Breast epithelium (tissue), 4 donors: Measurements from ENCODE around the gene ZNFX1. TPM values are rescaled to one million over a fixed set of nuclear protein-coding genes. Genes with fewer than 3 reads are reported as not detected.

ENCODE experiments used
- DNase-seq, 2 donors: peaks; one replicate each; pipeline ENCODE4 v3.0.0-alpha.2; 2019; ENCODE audit warnings: low spot score in 2 of 2
- H3K27ac ChIP-seq, 2 donors: fragments of 200-600 bp; sonication (generic) in 1 of 2; one replicate each; pipeline ENCODE4 v1.5.1; 2016 to 2019; ENCODE audit warnings: mild to moderate bottlenecking in 1 of 2
- H3K27me3 ChIP-seq, 2 donors: fragments of 200-600 bp; sonication (generic) in 1 of 2; one replicate each; pipeline versions ENCODE4 v1.5.1 to v1.6.0; 2017 to 2019; ENCODE audit warnings: control low read depth in 1 of 2, mild to moderate bottlenecking in 1 of 2
- H3K36me3 ChIP-seq: fragments of 200-600 bp; one replicate; pipeline ENCODE4 v1.5.1; 2019
- H3K4me1 ChIP-seq, 2 donors: fragments of 200-600 bp; sonication (generic); one replicate each; pipeline ENCODE4 v1.5.1; 2016 to 2019; ENCODE audit warnings: control low read depth in 1 of 2
- H3K4me3 ChIP-seq, 3 donors: fragments of 200-600 bp; sonication (generic); 1 replicate in 2 of 3; 2 replicates in 1 of 3; pipeline ENCODE4 v1.5.1; 2016 to 2019; ENCODE audit warnings: mild to moderate bottlenecking in 3 of 3, moderate library complexity in 2 of 3
- H3K9me3 ChIP-seq, 2 donors: fragments of 200-600 bp; sonication (generic) in 1 of 2; one replicate each; pipeline ENCODE4 v1.5.1; 2016 to 2019; ENCODE audit warnings: control low read depth in 1 of 2
- POLR2A ChIP-seq: fragments of 450-650 bp; IDR thresholded peaks from one replicate; pipeline ENCODE4 v1.6.1; 2016; ENCODE audit warnings: antibody characterized with exemption, mild to moderate bottlenecking, moderate library complexity
- POLR2AphosphoS5 ChIP-seq, 3 donors: sonication (generic); formaldehyde crosslinking; IDR thresholded peaks; one replicate each; pipeline ENCODE4 v1.6.1; 2017; ENCODE audit warnings: antibody characterized with exemption in 3 of 3
- intact Hi-C: fragments of 100-400 bp; cut with DNase I; formaldehyde crosslinking; loops from one replicate; pipeline ENCODE4 v1.15.1; 2023; ENCODE audit warnings: low total_unique reads
- total RNA-seq, 3 donors: library from RNA; depleted of rRNA; stranded (reverse); fragments of >200 nt; gene quantifications; one replicate each; pipeline ENCODE4 v1.1.0, GENCODE V29; 2016
- TF ChIP-seq, protein P1 (sequence below), 3 donors: fragments of 450-650 bp; IDR thresholded peaks; one replicate each; pipeline ENCODE4 v1.5.1; 2016 to 2017; ENCODE audit warnings: antibody characterized with exemption in 3 of 3, mild to moderate bottlenecking in 3 of 3, moderate library complexity in 3 of 3

The ZNFX1 gene
- total RNA-seq, 3 donors from 2014 or later = 36.3 to 42.1 (median 36.7) TPM

DNA sequence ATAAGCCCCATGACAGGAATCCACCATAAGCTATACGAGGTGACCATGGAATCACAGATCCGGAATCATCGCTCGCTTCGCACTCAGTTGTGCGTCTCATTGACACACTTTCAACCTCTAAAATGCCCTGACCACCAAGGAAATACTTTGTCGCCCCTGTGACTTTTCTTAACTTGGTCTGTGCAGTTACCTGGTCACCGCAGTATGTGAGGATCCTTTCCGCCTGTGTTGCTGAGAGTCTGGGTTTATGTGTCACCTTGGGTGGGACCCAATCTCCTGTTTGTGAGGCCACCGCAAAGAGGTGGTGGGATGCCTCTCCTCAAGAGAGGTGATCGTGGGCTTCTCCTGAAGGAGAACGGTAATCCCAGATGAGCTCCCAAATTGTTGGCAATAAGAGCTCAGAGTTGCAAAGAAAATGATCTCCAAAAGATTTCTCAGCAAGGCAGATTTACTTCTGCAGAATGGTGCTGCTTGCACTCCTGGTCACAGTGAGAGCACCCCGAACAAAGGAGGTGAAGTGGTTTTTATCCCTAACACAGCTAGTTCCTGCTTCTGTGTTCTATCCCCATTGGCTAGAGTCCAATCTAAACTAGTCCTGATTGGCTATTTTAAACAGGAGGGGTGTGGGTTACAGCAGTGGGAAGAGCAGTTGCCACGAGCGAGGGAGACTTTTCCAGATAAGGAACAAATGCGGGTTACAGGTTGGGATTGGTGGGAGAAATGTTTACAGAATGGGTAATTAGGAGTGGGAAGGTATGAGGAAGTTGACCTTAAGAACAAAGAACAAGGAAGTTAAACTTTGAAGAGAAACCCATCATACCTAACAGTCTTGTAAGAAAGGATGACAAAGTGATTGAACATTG, 9.1 kb upstream of the ZNFX1 start:
- no peaks in the 10 kb centered on the region for H3K27me3 ChIP-seq
- no peak for TF ChIP-seq POLR2AphosphoS5 (IDR thresholded peaks at IDR 0.05)
- no peak for TF ChIP-seq POLR2A
- TF ChIP-seq, protein P1, sequence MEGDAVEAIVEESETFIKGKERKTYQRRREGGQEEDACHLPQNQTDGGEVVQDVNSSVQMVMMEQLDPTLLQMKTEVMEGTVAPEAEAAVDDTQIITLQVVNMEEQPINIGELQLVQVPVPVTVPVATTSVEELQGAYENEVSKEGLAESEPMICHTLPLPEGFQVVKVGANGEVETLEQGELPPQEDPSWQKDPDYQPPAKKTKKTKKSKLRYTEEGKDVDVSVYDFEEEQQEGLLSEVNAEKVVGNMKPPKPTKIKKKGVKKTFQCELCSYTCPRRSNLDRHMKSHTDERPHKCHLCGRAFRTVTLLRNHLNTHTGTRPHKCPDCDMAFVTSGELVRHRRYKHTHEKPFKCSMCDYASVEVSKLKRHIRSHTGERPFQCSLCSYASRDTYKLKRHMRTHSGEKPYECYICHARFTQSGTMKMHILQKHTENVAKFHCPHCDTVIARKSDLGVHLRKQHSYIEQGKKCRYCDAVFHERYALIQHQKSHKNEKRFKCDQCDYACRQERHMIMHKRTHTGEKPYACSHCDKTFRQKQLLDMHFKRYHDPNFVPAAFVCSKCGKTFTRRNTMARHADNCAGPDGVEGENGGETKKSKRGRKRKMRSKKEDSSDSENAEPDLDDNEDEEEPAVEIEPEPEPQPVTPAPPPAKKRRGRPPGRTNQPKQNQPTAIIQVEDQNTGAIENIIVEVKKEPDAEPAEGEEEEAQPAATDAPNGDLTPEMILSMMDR (IDR thresholded peaks at IDR 0.05) = no peak
- peaks cover 38 to 64% of the 10 kb centered on the region in 2 donors for H3K9me3 ChIP-seq
- H3K4me3 ChIP-seq = peak overlapping the region in 1 of 3 donors; percentile 29
- H3K4me1 ChIP-seq = no peaks in the 10 kb centered on the region
- peaks cover 18% of the 10 kb centered on the region for H3K36me3 ChIP-seq
- DNase-seq = no peak
- peak overlapping the region; percentile 71 to 80 for H3K27ac ChIP-seq
- intact Hi-C loops = no loop called here

DNA sequence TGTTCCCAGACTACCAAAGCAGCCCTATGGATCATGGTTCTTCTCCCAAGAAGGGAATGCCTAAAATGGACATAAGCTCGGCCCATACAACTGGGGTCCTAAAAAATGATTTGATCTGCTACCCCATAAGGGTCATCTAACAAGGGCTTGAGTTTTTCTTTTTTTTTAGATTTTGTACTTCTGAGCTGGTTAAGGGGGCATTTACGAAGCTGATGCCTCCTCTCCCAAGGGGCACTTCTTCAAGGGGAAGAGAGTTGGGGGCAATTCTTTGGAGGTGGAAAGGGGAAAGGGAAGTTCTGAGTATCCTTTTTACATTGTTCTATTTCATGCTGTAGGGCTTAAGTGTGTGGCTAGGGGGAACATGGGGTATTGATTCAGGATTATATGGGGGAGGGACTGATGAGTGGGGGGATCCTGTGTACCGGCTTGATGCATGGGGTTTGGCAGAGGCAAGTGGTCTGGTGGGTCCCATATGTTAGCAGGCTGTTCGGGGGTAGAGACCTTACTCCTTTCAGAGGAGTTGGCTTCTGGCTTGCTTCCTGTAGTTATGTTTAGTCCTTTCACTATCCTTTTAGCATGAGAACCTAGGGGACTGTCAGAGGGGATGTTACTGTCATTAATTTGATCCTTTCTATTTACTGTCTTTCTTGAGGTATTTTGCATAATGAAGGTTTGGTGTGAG, 8.1 kb upstream of the ZNFX1 start:
- no peak for TF ChIP-seq POLR2AphosphoS5 (IDR thresholded peaks at IDR 0.05)
- TF ChIP-seq POLR2A = no peak
- TF ChIP-seq, protein P1 (IDR thresholded peaks at IDR 0.05) = no peak
- no peaks in the 10 kb centered on the region for H3K27me3 ChIP-seq
- no peaks in the 10 kb centered on the region for H3K4me1 ChIP-seq
- peaks cover 18% of the 10 kb centered on the region for H3K36me3 ChIP-seq
- no peak overlapping the region for H3K4me3 ChIP-seq
- peaks cover 45 to 74% of the 10 kb centered on the region in 2 donors for H3K9me3 ChIP-seq
- intact Hi-C loops = no loop called here
- no peak overlapping the region for H3K27ac ChIP-seq
- no peak for DNase-seq

DNA sequence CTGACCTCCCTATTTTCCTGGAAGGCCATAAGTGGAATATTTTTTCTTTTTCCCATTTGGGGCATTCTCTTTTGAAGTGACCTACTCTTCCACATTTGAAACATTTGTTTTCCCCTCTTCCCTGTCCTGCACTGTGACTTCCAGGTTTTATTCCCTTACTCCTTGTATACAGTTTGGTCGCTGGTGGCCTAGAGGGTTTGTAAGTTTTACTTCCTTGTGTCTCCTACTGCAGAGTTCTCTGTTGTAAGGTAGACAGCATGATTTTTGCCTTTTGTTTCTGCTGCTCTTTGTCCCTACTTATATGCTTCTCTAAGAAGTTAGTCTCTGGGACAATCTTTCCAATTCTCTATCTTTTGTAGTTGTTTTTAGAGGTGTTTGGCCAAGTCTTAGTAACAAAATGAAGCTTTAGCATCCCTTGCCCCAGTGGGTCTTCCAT, 7.4 kb upstream of the ZNFX1 start:
- no peak for TF ChIP-seq POLR2AphosphoS5 (IDR thresholded peaks at IDR 0.05)
- no peak for TF ChIP-seq POLR2A
- TF ChIP-seq, protein P1 (IDR thresholded peaks at IDR 0.05) = no peak
- no peak overlapping the region for H3K4me3 ChIP-seq
- H3K4me1 ChIP-seq = no peaks in the 10 kb centered on the region
- peaks cover 50 to 81% of the 10 kb centered on the region in 2 donors for H3K9me3 ChIP-seq
- H3K27ac ChIP-seq = no peak overlapping the region
- no peaks in the 10 kb centered on the region for H3K27me3 ChIP-seq
- DNase-seq = no peak
- intact Hi-C loops = no loop called here
- H3K36me3 ChIP-seq = peaks cover 25% of the 10 kb centered on the region

DNA sequence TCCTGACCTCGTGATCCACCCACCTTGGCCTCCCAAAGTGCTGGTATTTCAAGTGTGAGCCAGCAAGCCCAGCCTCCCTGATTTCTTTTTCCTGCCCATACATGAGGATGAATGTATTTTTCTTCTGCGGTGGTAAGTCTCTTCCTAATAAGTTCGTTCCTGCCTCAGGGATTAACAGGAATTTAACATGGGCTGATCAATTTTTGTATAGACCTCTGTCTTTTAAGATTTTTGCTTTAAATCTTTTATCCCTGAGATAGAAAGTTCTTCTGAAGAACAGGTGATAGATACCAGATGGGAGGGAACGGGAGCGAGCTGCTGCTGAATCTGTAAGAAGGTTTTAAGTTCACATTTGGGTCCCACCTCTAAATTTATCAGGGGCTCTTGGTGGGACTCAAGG, 7.0 kb upstream of the ZNFX1 start:
- H3K4me1 ChIP-seq = peaks cover 0 to 1% of the 10 kb centered on the region in 2 donors
- H3K36me3 ChIP-seq = peaks cover 25% of the 10 kb centered on the region
- TF ChIP-seq POLR2A = no peak
- TF ChIP-seq, protein P1 (IDR thresholded peaks at IDR 0.05) = no peak
- no peak for TF ChIP-seq POLR2AphosphoS5 (IDR thresholded peaks at IDR 0.05)
- no peak for DNase-seq
- intact Hi-C loops = no loop called here
- H3K9me3 ChIP-seq = peaks cover 50 to 85% of the 10 kb centered on the region in 2 donors
- no peaks in the 10 kb centered on the region for H3K27me3 ChIP-seq
- H3K4me3 ChIP-seq = no peak overlapping the region
- no peak overlapping the region for H3K27ac ChIP-seq
